Endothelial cell of umbilical vein (primary cell): ENCODE data around the gene EIF3A. TPM values are rescaled to one million over a fixed set of nuclear protein-coding genes. Genes with fewer than 3 reads are reported as not detected.

Experiments used
- BruUV-seq: library from RNA; stranded (reverse); fragments of 400-500 nt; replicated peaks from 2 replicates; lab custom pipeline; 2021; lab: Mats Ljungman, UMichigan
- CTCF ChIA-PET: fragments of 300-600, 350-600 bp; sonication (Branson Sonifier 250); formaldehyde crosslinking; loops from one replicate; lab custom pipeline; 2021; ENCODE audit warnings: antibody characterized with exemption, inconsistent platforms; lab: Charles Lee
- POLR2A ChIA-PET: fragments of 300-600, 350-600 bp; sonication (Branson Sonifier 250); formaldehyde crosslinking; loops from one replicate; lab custom pipeline; 2021; ENCODE audit warnings: antibody characterized with exemption, inconsistent platforms; lab: Charles Lee
- DNase-seq: peaks from one replicate; pipeline ENCODE4 v3.0.0-alpha.2; 2011; ENCODE audit warnings: low read depth, low spot score
- FAIRE-seq: peaks from 2 replicates; lab custom pipeline; 2011; peaks lifted over from hg19 to GRCh38; lab: Jason Lieb, UNC
- H2AFZ ChIP-seq: 2 replicates; pipeline ENCODE4 v1.6.0; 2012; ENCODE audit warnings: low read depth, low read length, control low read depth, inconsistent platforms
- H3K27ac ChIP-seq: 2 replicates; pipeline ENCODE4 v1.5.1; 2011; ENCODE audit warnings: low read depth, mild to moderate bottlenecking, control low read depth, low read length, moderate library complexity; ENCODE audit not compliant: insufficient read depth
- H3K27me3 ChIP-seq, 2 experiments: 2 replicates each; pipeline versions ENCODE4 v1.6.0 to v1.6.1; 2011; ENCODE audit warnings: low read length in 2 of 2, mixed read lengths in 1 of 2; ENCODE audit not compliant: control insufficient read depth in 2 of 2, insufficient read depth in 2 of 2
- H3K36me3 ChIP-seq, 2 experiments: 2 replicates in 1 of 2; 3 replicates in 1 of 2; pipeline ENCODE4 v1.5.1; 2011; ENCODE audit warnings: low read length in 2 of 2, mild to moderate bottlenecking in 1 of 2, moderate library complexity in 1 of 2; ENCODE audit not compliant: control insufficient read depth in 2 of 2, insufficient read depth in 2 of 2; ENCODE audit errors: extremely low read depth in 1 of 2
- H3K4me1 ChIP-seq: 3 replicates; pipeline ENCODE4 v1.5.1; 2011; ENCODE audit warnings: mild to moderate bottlenecking, low read length; ENCODE audit not compliant: control insufficient read depth, insufficient read depth; ENCODE audit errors: extremely low read depth
- H3K4me2 ChIP-seq: 2 replicates; pipeline ENCODE4 v1.6.1; 2011; ENCODE audit warnings: low read length, control low read depth, mixed read lengths; ENCODE audit not compliant: insufficient read depth
- H3K4me3 ChIP-seq, 3 experiments: fragments of 200-600 bp in 1 of 3; sonication (generic), shearing (Covaris generic) in 1 of 3; replicated peaks in 1 of 3; 2 replicates each; pipeline ENCODE4 v1.5.1; 2011 to 2016; ENCODE audit warnings: control low read depth in 3 of 3, low read length in 3 of 3, mild to moderate bottlenecking in 2 of 3, inconsistent platforms in 1 of 3, low read depth in 1 of 3, moderate library complexity in 1 of 3; ENCODE audit not compliant: insufficient read depth in 1 of 3
- H3K79me2 ChIP-seq: 2 replicates; pipeline ENCODE4 v1.6.0; 2012; ENCODE audit warnings: low read length, inconsistent platforms; ENCODE audit not compliant: control insufficient read depth, insufficient read depth
- H3K9ac ChIP-seq: replicated peaks from 2 replicates; pipeline ENCODE3; 2011; ENCODE audit warnings: low read length, control low read depth; ENCODE audit not compliant: insufficient read depth; ENCODE audit errors: extremely low read depth
- H3K9me1 ChIP-seq: replicated peaks from 3 replicates; pipeline ENCODE4 v1.6.0; 2011; ENCODE audit warnings: mild to moderate bottlenecking, low read length; ENCODE audit not compliant: control insufficient read depth, insufficient read depth; ENCODE audit errors: extremely low read depth
- H3K9me3 ChIP-seq: replicated peaks from 2 replicates; pipeline ENCODE4 v1.5.1; 2012; ENCODE audit warnings: low read length, inconsistent platforms; ENCODE audit not compliant: control insufficient read depth, insufficient read depth
- H4K20me1 ChIP-seq: replicated peaks from 2 replicates; pipeline ENCODE3; 2011; ENCODE audit warnings: mild to moderate bottlenecking, low read length; ENCODE audit not compliant: control insufficient read depth, insufficient read depth; ENCODE audit errors: extremely low read depth
- CTCF ChIP-seq, 2 donors: IDR thresholded peaks; 1 replicate in 1 of 2; 2 replicates in 1 of 2; pipeline ENCODE4 v1.5.1; 2011; ENCODE audit warnings: low read length in 2 of 2, mild to moderate bottlenecking in 2 of 2, moderate library complexity in 2 of 2, control low read depth in 1 of 2, inconsistent platforms in 1 of 2, low read depth in 1 of 2; ENCODE audit not compliant: insufficient read depth in 1 of 2; ENCODE audit errors: extremely low read depth in 1 of 2
- EZH2 ChIP-seq: IDR thresholded peaks from 2 replicates; pipeline ENCODE4 v1.6.1; 2012; ENCODE audit warnings: borderline replicate concordance, low read depth, mild to moderate bottlenecking, moderate library complexity, low read length, inconsistent platforms; ENCODE audit not compliant: severe bottlenecking
- FOS ChIP-seq: IDR thresholded peaks from 2 replicates; pipeline ENCODE4 v1.6.1; 2011; ENCODE audit warnings: mild to moderate bottlenecking, low read length, moderate library complexity, borderline replicate concordance; ENCODE audit not compliant: insufficient read depth
- GATA2 ChIP-seq: IDR thresholded peaks from 2 replicates; pipeline ENCODE4 v1.7.0; 2011; ENCODE audit warnings: low read depth, mild to moderate bottlenecking, moderate library complexity, mixed read lengths, low read length; ENCODE audit not compliant: insufficient read length, insufficient read depth
- JUN ChIP-seq: IDR thresholded peaks from 2 replicates; pipeline ENCODE4 v1.6.1; 2011; ENCODE audit warnings: borderline replicate concordance, low read depth; ENCODE audit not compliant: insufficient read length, insufficient read depth
- MAX ChIP-seq: IDR thresholded peaks from 2 replicates; pipeline ENCODE4 v1.6.1; 2011; ENCODE audit not compliant: insufficient read depth, insufficient read length
- MYC ChIP-seq: IDR thresholded peaks from one replicate; pipeline ENCODE4 v1.6.1; 2011; ENCODE audit warnings: mild to moderate bottlenecking, low read depth, low read length
- POLR2A ChIP-seq: IDR thresholded peaks from 2 replicates; pipeline ENCODE4 v1.6.1; 2012; ENCODE audit warnings: low read depth, mild to moderate bottlenecking, control low read depth, low read length
- POLR2AphosphoS5 ChIP-seq: IDR thresholded peaks from 2 replicates; pipeline ENCODE4 v1.6.1; 2012; ENCODE audit warnings: low read depth, mild to moderate bottlenecking, control low read depth, low read length, moderate library complexity; ENCODE audit not compliant: insufficient read depth
- dilution Hi-C: fragments of 300-500 bp; cut with MboI; formaldehyde crosslinking; loops from one replicate; pipeline ENCODE4 v1.15.0; 2019; ENCODE audit warnings: low sequenced_read_pairs; ENCODE audit not compliant: extremely low pct_ligation_motif_present
- intact Hi-C: fragments of 100-400 bp; cut with micrococcal nuclease; formaldehyde crosslinking; loops from one replicate; pipeline ENCODE4 v1.10.0; 2022
- polyA plus RNA-seq, 4 experiments: library from polyadenylated mRNA; depleted of rRNA in 3 of 4; stranded (reverse) in 3 of 4; unstranded in 1 of 4; fragments of >200 nt; gene quantifications; 2 replicates each; pipeline versions ENCODE4 v1.2.1 to v1.2.3, GENCODE V29; 2011 to 2012; ENCODE audit warnings: missing spikeins in 1 of 4
- total RNA-seq: library from RNA; stranded (reverse); gene quantifications from 2 replicates; pipeline ENCODE4 v1.2.3, GENCODE V29; 2021

The EIF3A gene
- total and polyA plus RNA-seq, 2 donors (not counting 3 experiments of a cell fraction or from before 2014, with no cell fraction given), result 27.6 to 159 TPM

- H3K36me3 ChIP-seq, result no peaks in the 10 kb centered on the region
- TF ChIP-seq MAX, result no peak
- no peak for TF ChIP-seq JUN
- no peak for TF ChIP-seq FOS
- no peak for TF ChIP-seq EZH2
- no peak for TF ChIP-seq CTCF (IDR thresholded peaks at IDR 0.05; ENCODE audit: extremely low read depth in 1 of 2, insufficient read depth in 1 of 2, low read depth in 1 of 2, low read length in 2 of 2)
- TF ChIP-seq POLR2AphosphoS5, result no peak
- TF ChIP-seq POLR2A, result no peak
- no peak for TF ChIP-seq GATA2
- no peak for TF ChIP-seq MYC
- POLR2A ChIA-PET, result interaction anchor here (1.0 kb wide), 1 partner anchor 136 kb away, joined by 3 read pairs; no protein-coding TSS in a partner anchor
- H4K20me1 ChIP-seq, result no peaks in the 10 kb centered on the region
- no peaks in the 10 kb centered on the region for H3K79me2 ChIP-seq
- no peak overlapping the region for H3K27ac ChIP-seq
- no peaks in the 10 kb centered on the region for H3K9me1 ChIP-seq
- FAIRE-seq (no peak), DNase-seq (no peak)
- no peak overlapping the region for H3K9ac ChIP-seq
- H3K9me3 ChIP-seq, result no peaks in the 10 kb centered on the region
- H3K4me1 ChIP-seq, result peaks cover 4% of the 10 kb centered on the region
- CTCF ChIA-PET, result interaction anchor here (1.0 to 1.6 kb wide), 2 partner anchors 13 to 25 kb away, joined by 3 read pairs; no protein-coding TSS in a partner anchor
- peaks cover 0 to 3% of the 10 kb centered on the region in 2 experiments for H3K27me3 ChIP-seq
- H2AFZ ChIP-seq, result no peak overlapping the region
- no peak overlapping the region for H3K4me3 ChIP-seq
- H3K4me2 ChIP-seq, result no peak overlapping the region
- intact Hi-C loops (no loop called here), dilution Hi-C loops (no loop called here)
- BruUV-seq, result no TSS peak
These were observed 73.4 kb downstream of the EIF3A start for GRCh38 chr10:119007211-119007574.
